Mucosa of stomach (tissue), 1 donor: ENCODE measurements around the gene ATP1A1.

ENCODE experiments used
- H3K27me3 ChIP-seq: one replicate; pipeline ENCODE4 v1.7.0; 2013; ENCODE audit warnings: mild to moderate bottlenecking, low read length; ENCODE audit not compliant: control insufficient read depth, insufficient read depth
- H3K36me3 ChIP-seq: one replicate; pipeline ENCODE4 v1.7.0; 2013; ENCODE audit warnings: low read length; ENCODE audit not compliant: control insufficient read depth, insufficient read depth
- H3K4me1 ChIP-seq: one replicate; pipeline ENCODE4 v1.7.0; 2013; ENCODE audit warnings: mild to moderate bottlenecking, low read length; ENCODE audit not compliant: control insufficient read depth, insufficient read depth
- H3K4me3 ChIP-seq: one replicate; pipeline ENCODE4 v1.7.0; 2013; ENCODE audit warnings: low read length
- H3K9ac ChIP-seq: one replicate; pipeline ENCODE4 v1.7.0; 2013; ENCODE audit warnings: mild to moderate bottlenecking, low read length, moderate library complexity
- H3K9me3 ChIP-seq: one replicate; pipeline ENCODE4 v1.7.0; 2013; ENCODE audit warnings: mild to moderate bottlenecking, low read length, moderate library complexity; ENCODE audit not compliant: control insufficient read depth
- donor health status: Pancreatic carcinoma.

Gene ATP1A1

DNA sequence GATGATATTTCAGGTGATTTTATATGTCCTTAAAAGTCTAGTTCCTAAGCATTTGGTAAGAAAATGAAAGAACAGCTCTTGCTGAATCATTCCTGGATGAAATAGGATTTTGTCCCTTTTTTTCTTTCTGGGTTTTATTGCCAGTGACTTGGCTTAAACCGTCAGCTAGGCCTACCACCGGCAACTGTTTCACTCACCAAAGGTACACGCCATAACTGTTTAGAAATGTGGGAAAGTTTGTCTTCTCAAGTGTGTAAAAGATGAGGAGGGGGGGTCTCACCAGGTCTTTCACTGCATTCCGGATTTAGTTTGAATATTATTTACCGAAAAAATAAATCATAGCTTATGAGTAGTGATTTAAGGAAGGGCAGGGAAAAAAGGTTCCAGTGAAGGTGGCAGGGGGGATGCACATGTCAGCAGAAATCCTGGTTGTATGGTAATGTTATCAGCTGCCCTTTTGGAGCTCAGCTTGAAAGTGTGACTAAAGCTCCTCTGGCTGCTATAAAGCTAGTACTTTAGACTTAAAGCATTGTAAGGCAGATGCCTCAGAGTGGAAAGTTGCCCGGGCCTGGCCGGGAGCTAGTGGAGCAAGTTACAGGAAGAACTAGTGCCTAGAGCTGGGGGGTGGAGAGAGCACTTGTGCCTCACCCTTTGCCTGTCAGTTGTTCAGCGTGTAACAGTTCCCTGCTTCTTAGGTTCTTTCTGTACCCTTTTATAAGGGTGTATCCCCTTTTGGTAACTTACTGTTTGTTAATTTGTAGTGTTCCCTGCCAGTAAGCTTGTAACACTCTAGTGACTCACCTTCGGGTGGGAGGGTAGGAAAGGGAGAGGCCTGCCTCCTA, 3.1 kb downstream of the ATP1A1 start:
- Histone ChIP-seq H3K27me3 (no peaks in the 10 kb centered on the region), H3K4me1 (peaks cover 73% of the 10 kb centered on the region), H3K36me3 (no peaks in the 10 kb centered on the region), H3K4me3 (peak overlapping the region; percentile 21), H3K9ac (peak overlapping the region; percentile 51), H3K9me3 (no peaks in the 10 kb centered on the region)

DNA sequence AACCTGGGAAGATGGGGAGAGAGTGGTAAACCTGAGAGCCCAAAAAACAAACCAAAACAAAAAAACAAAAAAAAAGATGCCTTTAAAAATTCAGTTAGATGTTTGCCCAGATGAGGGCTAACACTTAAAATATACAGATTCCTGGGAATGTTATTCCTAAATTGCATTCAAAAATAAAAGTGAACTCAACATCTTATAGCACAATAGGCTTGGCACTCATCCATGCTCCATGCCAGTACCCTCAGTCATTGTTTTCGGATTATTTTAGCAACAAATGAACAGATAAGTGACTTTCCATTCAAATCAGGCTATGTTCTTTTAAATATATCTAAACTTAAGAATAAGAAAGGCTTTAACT, 3.7 kb downstream of the ATP1A1 start:
- H3K9me3 ChIP-seq: no peaks in the 10 kb centered on the region
- H3K9ac ChIP-seq: no peak overlapping the region
- H3K4me3 ChIP-seq: no peak overlapping the region
- no peaks in the 10 kb centered on the region for H3K36me3 ChIP-seq
- H3K4me1 ChIP-seq: peaks cover 79% of the 10 kb centered on the region
- H3K27me3 ChIP-seq: no peaks in the 10 kb centered on the region

DNA sequence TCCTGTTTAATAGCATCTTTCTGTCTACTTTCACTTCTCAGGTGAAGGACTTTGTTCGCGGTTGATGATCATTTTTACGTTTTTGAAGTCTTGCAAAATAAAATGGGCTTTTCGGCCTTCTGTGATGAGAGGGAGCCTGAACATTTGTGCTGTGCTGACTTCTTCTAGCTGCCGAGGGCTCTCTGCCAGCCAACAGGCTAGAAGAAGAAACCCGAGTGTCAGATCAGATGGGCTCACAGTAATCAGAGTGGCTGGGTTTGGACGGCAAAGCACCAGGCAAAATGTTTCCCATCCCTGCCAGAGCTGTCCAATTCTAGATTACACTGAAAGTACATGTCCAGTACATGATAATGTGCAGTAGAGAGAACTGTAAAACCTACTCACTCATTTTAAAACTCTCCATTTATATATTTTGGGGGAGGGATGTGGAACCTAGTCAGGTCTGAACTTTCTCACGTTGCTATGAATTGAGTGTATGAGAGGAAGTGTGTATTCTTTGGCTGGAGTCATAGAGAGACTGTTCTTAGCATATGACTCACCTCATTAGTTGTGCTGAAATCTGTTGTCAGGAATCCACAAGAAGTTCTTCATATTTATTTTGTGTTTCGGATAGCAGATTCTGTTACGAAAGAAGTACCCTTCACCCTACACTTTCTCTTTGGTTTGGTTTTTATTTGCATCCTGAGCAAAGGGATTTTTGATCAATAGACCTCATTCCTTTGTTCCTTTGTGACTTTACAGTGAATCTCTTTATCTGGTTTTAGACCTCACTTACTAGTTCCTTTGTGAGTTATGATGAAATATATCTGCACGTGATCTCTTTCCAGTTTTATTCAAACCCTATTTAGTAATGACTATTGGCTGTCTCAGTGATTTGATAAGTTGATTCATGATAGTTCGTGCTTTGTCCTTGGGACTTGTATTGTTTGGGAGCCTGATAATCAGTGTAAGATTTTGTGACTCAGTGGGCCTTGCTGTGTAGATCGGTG, 4.8 kb downstream of the ATP1A1 start:
- Histone ChIP-seq H3K9me3 (no peaks in the 10 kb centered on the region), H3K4me3 (no peak overlapping the region), H3K9ac (peak overlapping the region; percentile 42), H3K27me3 (no peaks in the 10 kb centered on the region), H3K36me3 (no peaks in the 10 kb centered on the region), H3K4me1 (peaks cover 78% of the 10 kb centered on the region)

DNA sequence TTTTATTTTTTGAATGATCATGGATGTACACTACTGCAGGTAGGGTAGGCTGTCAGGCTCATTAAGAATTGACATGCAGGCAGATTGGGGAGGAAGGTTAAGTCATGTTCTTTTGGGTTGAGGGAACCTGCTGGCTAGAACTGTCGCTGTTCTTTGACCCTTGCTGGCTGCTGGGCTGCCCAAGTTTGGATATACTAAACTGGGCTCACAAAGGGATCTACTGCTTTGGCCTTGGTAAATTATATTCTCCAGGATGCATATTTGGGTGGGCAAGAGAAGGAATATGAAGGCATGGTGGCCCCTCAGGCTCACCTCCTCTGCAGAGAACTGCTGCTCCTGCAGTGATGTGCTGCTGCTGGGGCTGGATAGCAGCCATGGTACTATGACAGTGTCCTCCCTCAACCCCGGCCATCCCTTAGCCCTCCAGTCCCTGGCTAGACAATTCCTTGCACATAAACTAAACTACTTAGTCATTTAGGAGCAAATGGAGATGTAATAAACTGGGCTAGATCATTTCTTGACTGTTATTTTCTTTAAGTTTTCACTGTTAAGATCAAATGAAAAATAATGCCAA, 6.1 kb downstream of the ATP1A1 start:
- no peaks in the 10 kb centered on the region for H3K27me3 ChIP-seq
- H3K4me3 ChIP-seq: no peak overlapping the region
- no peak overlapping the region for H3K9ac ChIP-seq
- H3K4me1 ChIP-seq: peaks cover 85% of the 10 kb centered on the region
- H3K36me3 ChIP-seq: no peaks in the 10 kb centered on the region
- H3K9me3 ChIP-seq: no peaks in the 10 kb centered on the region

DNA sequence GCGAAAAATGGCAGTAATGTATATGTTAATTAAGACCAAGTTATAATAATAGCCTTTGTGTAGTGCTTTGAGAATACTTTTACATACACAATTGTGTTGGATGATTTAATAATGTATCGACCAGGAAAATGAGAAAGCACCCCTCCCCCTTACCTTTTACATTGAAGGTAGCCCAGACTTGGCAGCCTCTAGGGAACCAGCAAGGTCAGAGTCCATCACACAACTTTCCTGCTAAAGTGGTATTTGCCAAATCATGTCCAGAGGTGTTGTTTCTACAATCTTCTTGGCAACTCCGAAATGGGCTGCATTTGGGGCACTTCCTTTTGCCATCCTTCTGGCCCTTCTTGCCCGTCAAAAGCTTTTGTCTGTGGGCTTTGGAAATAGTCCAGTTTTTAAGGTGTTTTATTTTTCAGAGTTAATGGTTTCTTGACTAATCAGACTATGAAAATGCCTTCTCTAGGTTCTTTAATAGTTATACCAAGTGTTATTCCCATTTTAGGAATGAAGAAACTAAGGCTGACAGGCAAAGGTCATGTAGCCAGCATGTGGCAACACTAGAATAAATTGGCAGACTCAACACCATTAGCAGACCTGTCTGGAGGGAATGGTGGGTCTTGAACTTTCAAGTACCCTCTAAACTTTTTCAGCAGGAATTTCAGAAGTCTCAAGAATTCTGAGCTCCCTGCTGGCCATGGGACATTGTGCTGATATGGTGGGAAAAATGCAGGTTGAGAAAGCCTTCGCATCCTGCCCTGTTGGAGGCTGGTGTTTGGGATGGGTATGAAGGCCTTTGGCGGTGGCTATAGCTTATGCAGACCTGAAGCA, 6.8 kb downstream of the ATP1A1 start:
- peaks cover 82% of the 10 kb centered on the region for H3K4me1 ChIP-seq
- no peak overlapping the region for H3K4me3 ChIP-seq
- H3K27me3 ChIP-seq: no peaks in the 10 kb centered on the region
- no peaks in the 10 kb centered on the region for H3K36me3 ChIP-seq
- H3K9ac ChIP-seq: no peak overlapping the region
- H3K9me3 ChIP-seq: no peaks in the 10 kb centered on the region

DNA sequence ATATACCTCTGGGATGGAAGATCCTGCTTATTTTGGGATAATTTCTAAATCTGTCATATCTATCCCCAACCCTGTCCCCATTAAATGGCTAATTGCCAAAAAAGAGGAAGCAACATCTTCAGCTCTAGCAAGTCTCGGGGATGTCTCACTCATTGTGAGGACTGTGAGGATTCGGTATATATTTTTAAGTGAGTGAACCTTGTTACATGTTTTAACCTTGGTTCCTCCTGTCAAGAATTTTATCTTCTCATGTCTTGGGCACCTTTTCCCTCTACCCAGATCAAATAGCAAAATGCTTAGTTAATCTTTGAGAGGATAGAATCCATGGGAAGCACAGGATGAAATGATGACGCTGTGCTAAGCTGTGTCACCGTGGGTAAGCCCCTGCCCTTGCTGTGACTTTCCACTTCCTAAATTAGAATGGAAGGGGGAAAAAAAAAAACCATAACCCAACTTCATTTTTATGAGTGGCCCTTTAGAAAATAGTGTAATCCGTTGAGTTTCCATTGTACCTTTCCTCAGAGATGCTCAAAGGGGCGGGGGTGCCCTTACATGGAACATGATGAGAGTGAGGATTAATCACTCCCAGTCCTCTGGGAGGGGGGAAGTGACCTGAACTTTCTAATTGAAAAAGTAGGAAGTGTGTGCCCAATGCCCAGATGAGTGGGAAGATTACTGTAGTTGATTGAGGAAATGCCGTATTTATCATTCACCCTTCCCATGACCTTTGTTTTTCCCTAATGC, 7.6 kb downstream of the ATP1A1 start:
- H3K4me1 ChIP-seq: peaks cover 76% of the 10 kb centered on the region
- H3K4me3 ChIP-seq: no peak overlapping the region
- H3K36me3 ChIP-seq: no peaks in the 10 kb centered on the region
- H3K9ac ChIP-seq: no peak overlapping the region
- no peaks in the 10 kb centered on the region for H3K27me3 ChIP-seq
- no peaks in the 10 kb centered on the region for H3K9me3 ChIP-seq

DNA sequence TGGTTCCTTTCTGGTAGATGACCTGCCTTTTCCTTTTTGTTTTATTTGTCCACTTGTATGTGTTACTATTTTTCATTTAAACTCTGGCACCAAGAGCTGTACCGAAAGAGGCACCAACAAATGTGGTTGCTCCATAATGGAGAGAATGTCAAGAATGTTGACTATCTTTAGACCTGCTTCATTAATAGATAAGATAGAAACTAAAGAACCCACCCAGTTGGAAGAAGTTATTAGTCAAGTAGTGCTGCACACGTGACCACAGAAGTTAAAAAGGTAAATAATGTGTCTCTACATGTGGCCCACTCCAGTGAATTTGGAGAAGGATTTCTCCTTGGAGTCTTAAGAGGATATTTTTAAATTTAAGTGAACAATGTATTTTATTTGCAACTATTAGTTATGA, 9.3 kb downstream of the ATP1A1 start:
- no peaks in the 10 kb centered on the region for H3K9me3 ChIP-seq
- H3K4me1 ChIP-seq: peaks cover 60% of the 10 kb centered on the region
- peaks cover 2% of the 10 kb centered on the region for H3K36me3 ChIP-seq
- H3K27me3 ChIP-seq: no peaks in the 10 kb centered on the region
- no peak overlapping the region for H3K9ac ChIP-seq
- H3K4me3 ChIP-seq: no peak overlapping the region

DNA sequence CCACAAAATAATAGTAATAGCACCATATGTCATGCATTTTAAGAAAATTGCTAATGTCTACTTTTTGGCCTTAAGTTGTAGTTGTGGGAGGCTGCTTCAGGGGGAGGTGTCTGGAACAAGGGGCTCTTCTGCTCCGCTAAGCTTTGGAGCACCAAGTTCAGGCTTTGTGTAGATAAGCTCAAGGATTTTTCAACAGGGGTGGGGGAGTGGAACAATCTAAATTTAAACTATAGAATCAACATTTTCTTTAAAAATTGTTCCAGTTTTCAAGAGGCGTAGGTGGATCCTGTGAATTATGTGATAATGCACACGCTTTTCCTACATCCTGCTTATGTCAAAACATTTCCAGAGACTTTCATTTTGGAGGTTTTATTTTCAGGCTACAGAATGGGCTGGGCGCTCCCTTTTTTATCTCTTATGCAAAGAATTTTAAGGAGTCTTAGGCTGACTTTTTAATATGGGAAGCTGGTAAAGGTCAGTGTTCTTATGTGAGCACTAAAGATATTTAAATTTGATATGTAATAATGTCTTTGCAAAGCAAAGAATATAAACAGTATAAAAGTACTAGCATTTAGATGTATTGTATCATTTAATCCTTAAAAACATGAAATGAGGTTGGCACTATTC, 9.9 kb downstream of the ATP1A1 start:
- Histone ChIP-seq H3K4me3 (no peak overlapping the region), H3K9ac (no peak overlapping the region), H3K36me3 (peaks cover 6% of the 10 kb centered on the region), H3K9me3 (no peaks in the 10 kb centered on the region), H3K27me3 (no peaks in the 10 kb centered on the region), H3K4me1 (peaks cover 53% of the 10 kb centered on the region)

DNA sequence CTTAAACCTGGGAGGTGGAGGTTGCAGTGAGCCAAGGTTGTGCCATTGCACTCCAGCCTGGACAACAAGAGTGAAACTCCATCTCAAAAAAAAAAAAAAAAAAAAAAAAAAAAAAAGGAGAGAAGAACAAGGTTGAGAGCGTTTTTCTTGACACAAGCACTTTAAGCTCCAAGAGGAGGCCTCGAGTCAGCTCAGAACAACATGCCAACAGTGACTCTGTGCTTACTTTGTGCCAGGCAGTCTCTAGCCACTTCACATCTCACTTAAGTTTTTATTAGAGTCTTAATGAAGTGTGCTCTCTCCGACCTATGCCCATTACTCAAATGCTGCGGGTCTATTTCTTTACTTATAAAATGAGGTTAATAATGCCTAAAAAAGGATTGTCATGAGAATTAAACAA, 13.0 kb downstream of the ATP1A1 start:
- H3K4me1 ChIP-seq: peaks cover 40% of the 10 kb centered on the region
- peaks cover 14% of the 10 kb centered on the region for H3K36me3 ChIP-seq
- no peak overlapping the region for H3K4me3 ChIP-seq
- H3K9me3 ChIP-seq: no peaks in the 10 kb centered on the region
- no peak overlapping the region for H3K9ac ChIP-seq
- H3K27me3 ChIP-seq: no peaks in the 10 kb centered on the region

DNA sequence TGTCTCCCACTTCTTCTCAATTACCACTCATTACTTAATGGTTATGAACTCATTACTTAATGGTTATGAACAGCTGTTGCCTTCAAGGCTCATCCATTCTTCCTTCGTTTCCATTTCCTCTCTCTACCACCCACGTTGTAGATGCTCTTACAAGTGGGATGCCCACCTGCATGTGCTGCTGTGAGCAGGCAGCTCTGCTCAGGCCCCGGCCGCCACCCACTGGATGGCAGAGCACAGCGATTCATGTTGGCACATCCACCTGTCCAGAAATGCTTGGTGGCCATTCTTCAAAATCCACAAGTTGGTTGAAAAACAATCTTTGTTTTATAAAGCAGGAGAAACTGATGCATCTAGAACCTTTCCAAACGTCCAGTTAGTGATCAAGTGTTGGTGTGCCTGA, 14.5 kb downstream of the ATP1A1 start:
- H3K36me3 ChIP-seq: peaks cover 20% of the 10 kb centered on the region
- H3K27me3 ChIP-seq: no peaks in the 10 kb centered on the region
- no peaks in the 10 kb centered on the region for H3K9me3 ChIP-seq
- H3K4me3 ChIP-seq: no peak overlapping the region
- H3K9ac ChIP-seq: no peak overlapping the region
- H3K4me1 ChIP-seq: peaks cover 40% of the 10 kb centered on the region
